GM10266 (cell line): ENCODE measurements around the gene ECHDC3.
"Not testable (repeated sequence)": the region's sequence is repeated elsewhere in the genome, so short reads cannot be mapped to it uniquely, and the experiment has no call there.

Source experiments
- DNase-seq: peaks from one replicate; pipeline ENCODE4 v3.0.0; 2012; ENCODE audit errors: extremely low spot score
- CTCF ChIP-seq: IDR thresholded peaks from 2 replicates; pipeline ENCODE4 v1.5.1; 2012; ENCODE audit warnings: mild to moderate bottlenecking, low read depth; ENCODE audit not compliant: control insufficient read depth, insufficient read depth; ENCODE audit errors: missing control alignments

ECHDC3 gene

GRCh38 chr10:11700539-11700938 lies 41.6 kb upstream of the ECHDC3 start:
- TF ChIP-seq CTCF, result no peak
- DNase-seq, result no peak

- no peak for DNase-seq
- no peak for TF ChIP-seq CTCF
Measured at GRCh38 chr10:11701451-11702095, 40.6 kb upstream of the ECHDC3 start.

GRCh38 chr10:11702264-11702663 lies 39.9 kb upstream of the ECHDC3 start:
- no peak for TF ChIP-seq CTCF
- no peak for DNase-seq

DNA sequence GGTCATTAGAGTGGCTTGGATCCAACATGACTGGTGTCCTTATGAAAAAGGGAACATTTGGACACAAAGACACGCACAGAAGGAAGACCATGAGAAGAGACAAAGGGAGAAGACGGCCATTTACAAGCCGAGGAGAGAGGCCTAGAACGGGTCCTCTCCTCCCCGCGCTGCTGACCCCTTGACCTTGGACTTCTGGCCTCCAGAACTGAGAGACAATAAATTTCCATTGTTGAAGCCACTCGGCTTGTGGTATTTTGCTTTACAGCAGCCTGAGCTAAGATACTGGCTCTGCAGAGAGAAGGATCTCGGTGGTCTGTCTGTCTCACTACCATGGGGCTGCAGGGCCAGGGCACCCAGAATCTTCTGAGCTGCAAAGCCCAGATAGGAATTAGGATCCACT lies 38.1 kb upstream of the ECHDC3 start:
- no peak for TF ChIP-seq CTCF
- no peak for DNase-seq

DNA sequence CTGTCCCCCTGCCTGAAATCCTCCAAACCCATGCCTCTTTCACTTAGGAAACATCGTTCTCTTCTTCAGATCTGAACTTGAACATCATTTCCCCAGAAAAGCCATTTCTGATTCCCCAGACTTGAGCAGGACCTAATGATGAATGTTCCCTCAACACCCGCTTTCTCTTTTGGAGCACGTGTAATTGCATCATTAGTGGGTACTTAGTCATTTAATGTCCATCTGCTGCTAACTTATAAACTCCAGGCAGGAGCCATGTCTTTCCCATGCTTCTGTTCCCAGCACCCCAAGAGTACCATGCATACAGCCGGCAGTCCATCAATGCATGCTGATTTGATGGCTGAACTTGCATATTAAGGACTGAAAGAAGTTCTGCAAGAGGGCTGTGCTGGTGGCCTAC lies 36.5 kb upstream of the ECHDC3 start:
- DNase-seq, result no peak
- TF ChIP-seq CTCF, result no peak

DNA sequence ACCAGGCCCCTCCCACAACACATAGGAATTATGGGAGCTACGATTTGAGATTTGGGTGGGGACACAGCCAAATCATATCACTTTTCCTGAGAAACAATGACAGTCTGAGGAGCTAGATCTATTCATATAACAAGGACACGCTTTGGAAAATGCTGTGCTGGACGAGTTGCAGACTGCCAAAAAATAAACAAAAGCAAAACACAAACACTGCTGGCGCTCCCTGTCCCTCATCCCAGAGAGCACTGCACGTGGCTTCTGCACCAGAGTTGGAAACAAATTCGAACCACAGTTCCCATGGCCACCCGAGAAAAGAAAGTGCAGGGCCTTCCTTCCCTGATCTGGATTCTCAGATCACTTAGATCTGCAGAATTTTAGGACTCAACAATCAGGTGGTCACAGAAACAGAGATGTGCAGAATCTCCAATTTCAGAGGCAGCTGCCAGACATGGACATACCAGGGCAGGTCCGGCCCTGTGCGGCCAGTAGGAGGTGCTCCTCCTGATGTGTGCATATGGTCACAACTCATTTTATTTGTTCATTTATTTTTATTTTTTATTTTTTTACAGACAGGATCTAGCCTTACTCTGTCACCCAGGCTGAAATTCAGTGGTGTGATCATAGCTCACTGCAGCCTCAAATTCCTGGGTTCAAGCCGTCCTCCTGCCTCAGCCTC lies 35.2 kb upstream of the ECHDC3 start:
- DNase-seq, result no peak
- TF ChIP-seq CTCF, result no peak

- DNase-seq, result no peak
- TF ChIP-seq CTCF, result no peak
Measured at GRCh38 chr10:11707624-11708350, 34.4 kb upstream of the ECHDC3 start.

DNA sequence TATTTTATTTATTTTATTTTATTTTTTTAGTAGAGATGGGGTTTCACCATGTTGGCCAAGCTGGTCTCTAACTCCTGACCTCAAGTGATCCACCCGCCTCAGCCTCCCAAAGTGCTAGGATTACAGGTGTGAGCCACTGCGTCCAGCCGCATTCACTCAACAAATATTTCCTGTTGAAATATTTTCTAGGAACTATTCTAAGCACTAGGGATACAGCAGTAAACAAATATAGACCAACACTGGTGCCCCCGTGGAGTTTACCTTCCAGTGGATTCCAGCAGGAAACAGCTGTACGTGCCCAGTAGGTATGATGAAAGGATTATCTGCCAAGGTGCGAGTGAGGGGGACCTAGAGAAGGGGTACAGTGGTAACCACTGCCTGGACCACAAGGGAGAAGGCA lies 33.4 kb upstream of the ECHDC3 start:
- DNase-seq, result not testable (repeated sequence)
